Sigmoid colon (tissue), 7 donors: ENCODE measurements around the gene SPON2. TPM values are rescaled to one million over a fixed set of nuclear protein-coding genes. Genes with fewer than 3 reads are reported as not detected.
"Not testable (repeated sequence)": the region's sequence is repeated elsewhere in the genome, so short reads cannot be mapped to it uniquely, and the experiment has no call there.

Experiments used
- DNase-seq: peaks from one replicate; pipeline ENCODE4 v3.0.0-alpha.2; 2019
- H3K27ac ChIP-seq, 4 donors: fragments of 200-600 bp; sonication (generic); one replicate each; pipeline ENCODE4 v1.5.1; 2016 to 2019; ENCODE audit warnings: mild to moderate bottlenecking in 1 of 4
- H3K27me3 ChIP-seq, 3 donors: fragments of 200-600 bp; sonication (generic); one replicate each; pipeline ENCODE4 v1.5.1; 2019; ENCODE audit warnings: mild to moderate bottlenecking in 1 of 3
- H3K36me3 ChIP-seq, 4 donors: fragments of 200-600 bp; sonication (generic); one replicate each; pipeline ENCODE4 v1.5.1; 2016 to 2019
- H3K4me1 ChIP-seq, 4 donors: fragments of 200-600 bp; sonication (generic); one replicate each; pipeline ENCODE4 v1.5.1; 2017 to 2019
- H3K4me3 ChIP-seq, 4 donors: fragments of 200-600 bp; sonication (generic); one replicate each; pipeline ENCODE4 v1.5.1; 2017 to 2019; ENCODE audit warnings: mild to moderate bottlenecking in 2 of 4, moderate library complexity in 1 of 4
- H3K9me3 ChIP-seq, 4 donors: fragments of 200-600 bp in 3 of 4; sonication (generic) in 3 of 4; one replicate each; pipeline versions ENCODE4 v1.5.1 to v1.6.1; 2013 to 2019
- CTCF ChIP-seq, 4 experiments: fragments of 450-650 bp in 3 of 4; fragments of 200-600 bp in 1 of 4; IDR thresholded peaks; one replicate each; pipeline ENCODE4 v1.5.1; 2016 to 2019; ENCODE audit warnings: antibody characterized with exemption in 4 of 4, mild to moderate bottlenecking in 3 of 4, moderate library complexity in 2 of 4
- EP300 ChIP-seq, 4 donors: sonication (generic); formaldehyde crosslinking; IDR thresholded peaks; one replicate each; pipeline ENCODE4 v1.6.1; 2017; ENCODE audit warnings: antibody characterized with exemption in 4 of 4
- POLR2A ChIP-seq, 2 donors: fragments of 450-650 bp; IDR thresholded peaks; one replicate each; pipeline ENCODE4 v1.6.1; 2016; ENCODE audit warnings: antibody characterized with exemption in 2 of 2, mild to moderate bottlenecking in 2 of 2, moderate library complexity in 2 of 2
- POLR2AphosphoS5 ChIP-seq, 4 donors: sonication (generic); formaldehyde crosslinking; IDR thresholded peaks; one replicate each; pipeline ENCODE4 v1.6.1; 2017; ENCODE audit warnings: antibody characterized with exemption in 4 of 4
- WGBS, 2 donors: extraction: QIAGEN DNeasy Blood & Tissue Kit; methylation state at CpG; one replicate each; pipeline ENCODE4 v1.1.7; 2013; 5-methylcytosine and 5-hydroxymethylcytosine counted together
- intact Hi-C: fragments of 100-400 bp; cut with DNase I; formaldehyde crosslinking; loops from one replicate; pipeline ENCODE4 v1.15.1; 2023
- polyA plus RNA-seq, 3 donors: library from polyadenylated mRNA; stranded (reverse); fragments of 200-250 nt; gene quantifications; one replicate each; pipeline ENCODE4 v1.2.3, GENCODE V29; 2013
- small RNA-seq, 3 donors: library from RNA; depleted of rRNA; stranded (forward); fragments of <200 nt; gene quantifications; one replicate each; pipeline ENCODE3, GENCODE V24; 2016
- total RNA-seq, 4 donors: library from RNA; depleted of rRNA; stranded (reverse); fragments of >200 nt; gene quantifications; one replicate each; pipeline ENCODE4 v1.1.0, GENCODE V29; 2016
- donor health status: healthy with polysubstance abuse.
- donor health status: Bipolar disorder and iron deficiency.
- donor health status: healthy.

Gene SPON2
- total and polyA plus RNA-seq, 7 donors: 8.6 to 165 (median 33.6) TPM

- intact Hi-C loops: no loop called here
- no peaks in the 10 kb centered on the region for H3K36me3 ChIP-seq
- no peak for DNase-seq
- H3K27ac ChIP-seq: no peak overlapping the region
- no peaks in the 10 kb centered on the region for H3K9me3 ChIP-seq
- H3K27me3 ChIP-seq: no peaks in the 10 kb centered on the region
- 81% methylated on average over 1 of the region's 1 CpG for WGBS, 2 donors
- TF ChIP-seq POLR2AphosphoS5 (IDR thresholded peaks at IDR 0.05) (no peak), CTCF (IDR thresholded peaks at IDR 0.05) (no peak), POLR2A (IDR thresholded peaks at IDR 0.05) (no peak), EP300 (IDR thresholded peaks at IDR 0.05) (no peak)
- peaks cover 0 to 10% (median 3%) of the 10 kb centered on the region in 4 donors for H3K4me1 ChIP-seq
- H3K4me3 ChIP-seq: no peak overlapping the region
These were observed 45.9 kb downstream of the SPON2 start for GRCh38 chr4:1126506-1126905.

- H3K9me3 ChIP-seq, intact Hi-C loops, H3K4me3 ChIP-seq, H3K27ac ChIP-seq, H3K36me3 ChIP-seq, H3K4me1 ChIP-seq, DNase-seq, H3K27me3 ChIP-seq: not testable (repeated sequence)
- 73 to 87% methylated on average over 4 of the region's 4 CpGs for WGBS, 2 donors
These were observed 46.9 kb downstream of the SPON2 start for GRCh38 chr4:1125466-1125865.

GRCh38 chr4:1124818-1125217, 47.6 kb downstream of the SPON2 start:
- H3K36me3 ChIP-seq: no peaks in the 10 kb centered on the region
- TF ChIP-seq EP300 (IDR thresholded peaks at IDR 0.05): no peak
- TF ChIP-seq CTCF (IDR thresholded peaks at IDR 0.05): no peak
- no peaks in the 10 kb centered on the region for H3K27me3 ChIP-seq
- 86 to 91% methylated on average over 4 of the region's 4 CpGs for WGBS, 2 donors
- no peaks in the 10 kb centered on the region for H3K4me1 ChIP-seq
- H3K9me3 ChIP-seq: no peaks in the 10 kb centered on the region
- H3K27ac ChIP-seq: no peak overlapping the region
- no peak for DNase-seq
- no peak overlapping the region for H3K4me3 ChIP-seq
- intact Hi-C loops: no loop called here

- DNase-seq: no peak
- no peak overlapping the region for H3K4me3 ChIP-seq
- intact Hi-C loops: no loop called here
- no peaks in the 10 kb centered on the region for H3K27me3 ChIP-seq
- no peak overlapping the region for H3K27ac ChIP-seq
- TF ChIP-seq CTCF (IDR thresholded peaks at IDR 0.05) (no peak), EP300 (IDR thresholded peaks at IDR 0.05) (no peak), POLR2A (IDR thresholded peaks at IDR 0.05) (no peak), POLR2AphosphoS5 (IDR thresholded peaks at IDR 0.05) (no peak)
- H3K36me3 ChIP-seq: no peaks in the 10 kb centered on the region
- H3K4me1 ChIP-seq: no peaks in the 10 kb centered on the region
- no peaks in the 10 kb centered on the region for H3K9me3 ChIP-seq
- 61 to 84% methylated on average over 3 of the region's 3 CpGs for WGBS, 2 donors
These were observed 49.9 kb downstream of the SPON2 start for GRCh38 chr4:1122505-1122904.

Small RNA genes lying within 50 kb of the gene (small RNA-seq; reads per million reads assigned to genes)
- 0 reads per million in 3 donors for gene RF00554

Other genes with a start within 250 kb of the SPON2 start
- gene GAK, start 240.3 kb downstream of the SPON2 start, total RNA-seq: 100 to 1,000 TPM in 1 of 4 donors, 10 to 100 TPM in 3; 40.8 to 494 (median 60.4) TPM
- 100 to 1,000 TPM; 124 to 276 (median 150) TPM for gene GAK, start 240.3 kb downstream of the SPON2 start, polyA plus RNA-seq
- 10 to 100 TPM; 19.3 to 42.6 (median 32.6) TPM for gene TMEM175, start 240.1 kb downstream of the SPON2 start, total RNA-seq
- 10 to 100 TPM in 2 of 3 donors, 1 to 10 TPM in 1; 4.6 to 34.5 (median 12.6) TPM for gene TMEM175, start 240.1 kb downstream of the SPON2 start, polyA plus RNA-seq
- 1 to 10 TPM; 3.5 to 8.9 (median 5.1) TPM for gene DGKQ, start 199.0 kb downstream of the SPON2 start, total RNA-seq
- gene DGKQ, start 199.0 kb downstream of the SPON2 start, polyA plus RNA-seq: 10 to 100 TPM; 19.8 to 26.2 (median 23.6) TPM
- 10 to 100 TPM in 1 of 4 donors, 1 to 10 TPM in 3; 7.1 to 15.2 (median 7.6) TPM for gene IDUA, start 185.5 kb downstream of the SPON2 start, total RNA-seq
- gene IDUA, start 185.5 kb downstream of the SPON2 start, polyA plus RNA-seq: 10 to 100 TPM in 1 of 3 donors, 1 to 10 TPM in 2; 1.2 to 13.3 (median 4.2) TPM
- gene SLC26A1, start 179.2 kb downstream of the SPON2 start, total RNA-seq: not detected
- gene SLC26A1, start 179.2 kb downstream of the SPON2 start, polyA plus RNA-seq: 1 to 10 TPM in 1 of 3 donors, not detected in 2; 1.1 TPM
- gene FGFRL1, start 161.0 kb downstream of the SPON2 start, total RNA-seq: 10 to 100 TPM in 1 of 4 donors, 1 to 10 TPM in 3; 6.1 to 10.0 (median 8.0) TPM
- 10 to 100 TPM in 1 of 3 donors, 1 to 10 TPM in 2; 1.2 to 12.1 (median 3.0) TPM for gene FGFRL1, start 161.0 kb downstream of the SPON2 start, polyA plus RNA-seq
- gene RNF212, start 59.0 kb downstream of the SPON2 start, total RNA-seq: 10 to 100 TPM in 1 of 4 donors, 1 to 10 TPM in 3; 3.1 to 12.8 (median 6.8) TPM
- gene RNF212, start 59.0 kb downstream of the SPON2 start, polyA plus RNA-seq: 1 to 10 TPM in 1 of 3 donors, under 1 TPM in 1, not detected in 1; 0.60 to 3.4 TPM
- gene CTBP1, start 76.5 kb upstream of the SPON2 start, total RNA-seq: 100 to 1,000 TPM in 3 of 4 donors, 10 to 100 TPM in 1; 98.9 to 160 (median 129) TPM
- gene CTBP1, start 76.5 kb upstream of the SPON2 start, polyA plus RNA-seq: 100 to 1,000 TPM in 1 of 3 donors, 10 to 100 TPM in 2; 67.9 to 162 (median 71.4) TPM
- 10 to 100 TPM; 44.2 to 56.2 (median 49.6) TPM for gene MAEA, start 117.3 kb upstream of the SPON2 start, total RNA-seq
- 10 to 100 TPM; 51.1 to 89.8 (median 80.0) TPM for gene MAEA, start 117.3 kb upstream of the SPON2 start, polyA plus RNA-seq
- 10 to 100 TPM in 2 of 4 donors, 1 to 10 TPM in 2; 7.1 to 17.4 (median 10.4) TPM for gene UVSSA, start 174.6 kb upstream of the SPON2 start, total RNA-seq
- 10 to 100 TPM in 1 of 3 donors, 1 to 10 TPM in 2; 1.8 to 18.7 (median 4.6) TPM for gene UVSSA, start 174.6 kb upstream of the SPON2 start, polyA plus RNA-seq
- gene NKX1-1, start 233.9 kb upstream of the SPON2 start, total RNA-seq: not detected
- not detected for gene NKX1-1, start 233.9 kb upstream of the SPON2 start, polyA plus RNA-seq